ENCODE results near the gene FAM184A.

FAM184A gene

DNA sequence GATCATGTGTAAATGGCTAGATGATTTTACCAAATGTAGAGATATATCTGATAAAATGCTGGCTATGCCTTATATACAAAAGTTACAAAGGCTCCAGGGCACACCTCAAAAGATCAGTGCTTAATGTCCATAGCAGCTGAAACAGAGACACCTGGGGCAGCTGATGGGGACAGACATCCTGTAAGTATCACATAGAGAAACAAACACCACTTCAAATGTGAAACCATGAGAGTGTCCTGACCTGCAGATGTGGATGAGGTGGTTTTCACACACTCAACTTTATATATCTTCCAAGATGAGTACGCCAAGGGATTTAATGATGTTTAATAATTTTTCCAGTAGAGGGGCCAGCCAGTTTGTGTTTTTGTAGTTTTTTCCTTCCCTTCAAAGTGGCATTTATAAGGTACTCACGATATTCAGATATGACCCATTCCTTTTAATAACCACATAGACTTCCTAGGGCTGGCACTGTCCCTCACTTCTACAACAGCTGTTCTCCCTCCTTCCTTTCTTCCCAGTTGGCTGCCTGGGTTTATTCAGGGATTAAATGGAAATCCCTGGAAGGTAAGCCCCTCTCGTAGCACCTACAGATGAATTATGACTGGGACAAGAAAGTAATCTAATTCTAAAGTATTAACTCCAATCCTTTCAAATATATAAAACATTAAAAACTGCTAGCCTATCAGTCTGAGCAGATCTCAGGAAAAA, 93.2 kb downstream of the FAM184A start:
- in situ Hi-C loops (cut with MboI; ENCODE audit: low pct_unique_long_range_greater_than_20kb, low sequenced_read_pairs): no loop called here
- DNase-seq: no peak

DNA sequence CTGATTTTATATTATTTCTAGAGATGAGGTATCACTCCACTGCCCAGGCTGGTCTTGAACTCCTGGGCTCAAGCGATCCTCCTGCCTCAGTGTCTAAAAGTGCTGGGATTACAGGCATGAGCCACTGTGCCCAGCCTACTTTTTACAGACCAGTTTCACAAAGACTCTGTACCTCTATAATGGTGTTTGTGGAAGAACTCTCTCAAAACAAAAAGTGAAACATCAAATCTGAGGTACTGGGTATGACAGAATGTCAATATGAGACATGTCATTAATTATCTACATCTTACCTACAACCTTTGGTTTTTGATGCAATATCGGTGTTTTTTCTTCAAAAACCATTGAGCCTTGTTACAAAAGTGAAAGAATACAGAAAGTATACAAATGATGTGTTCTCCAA, 94.1 kb downstream of the FAM184A start:
- DNase-seq: no peak
- in situ Hi-C loops (cut with MboI; ENCODE audit: low pct_unique_long_range_greater_than_20kb, low sequenced_read_pairs): no loop called here

DNA sequence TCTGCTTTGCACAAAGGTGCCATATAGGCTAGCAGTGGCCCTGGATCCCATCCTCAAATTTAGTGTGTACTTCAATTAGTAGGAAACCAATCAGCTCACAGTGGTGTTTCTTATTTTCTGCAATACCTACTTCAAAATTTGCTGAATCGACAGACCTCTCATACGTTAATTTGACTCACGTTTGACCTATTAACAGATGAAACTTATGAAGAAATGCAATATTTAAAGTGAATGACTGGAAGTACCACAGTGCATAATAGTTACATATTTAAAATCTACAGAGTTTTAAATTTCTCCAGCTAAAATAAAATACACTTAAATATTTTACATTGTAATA, 95.9 kb downstream of the FAM184A start:
- in situ Hi-C loops (cut with MboI; ENCODE audit: low pct_unique_long_range_greater_than_20kb, low sequenced_read_pairs): no loop called here
- DNase-seq: no peak

DNA sequence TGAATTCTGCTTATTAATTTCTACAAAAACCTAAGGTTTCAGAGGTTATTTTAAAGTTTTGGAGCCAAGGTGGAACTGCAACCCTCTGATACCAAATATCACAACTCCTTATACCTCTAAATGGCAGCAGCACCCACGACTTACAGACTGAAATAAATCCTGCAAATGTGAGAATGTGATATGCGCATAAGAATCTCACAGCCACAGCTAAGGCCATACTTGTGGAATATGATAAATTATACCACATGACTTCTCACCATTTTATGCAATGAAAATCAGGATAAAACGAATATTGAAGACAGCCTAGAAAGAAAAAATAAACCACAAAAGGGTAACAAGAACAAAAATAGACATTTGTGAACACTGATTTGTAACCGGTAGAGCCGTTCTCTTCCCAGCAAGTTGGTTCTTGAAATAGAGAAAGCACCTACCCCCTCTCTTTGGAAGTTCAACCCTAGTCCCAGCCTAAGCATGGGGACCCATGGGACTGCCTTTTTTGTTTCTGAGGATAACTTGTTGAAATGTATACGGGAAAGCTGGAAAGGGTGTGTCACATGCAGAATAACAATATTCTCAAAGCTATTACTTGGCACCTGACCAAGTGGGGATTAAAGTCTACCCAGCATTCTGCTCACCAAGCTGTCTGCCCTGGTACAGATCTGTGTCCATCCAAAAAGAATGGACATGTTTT, 96.4 kb downstream of the FAM184A start:
- in situ Hi-C loops (cut with MboI; ENCODE audit: low pct_unique_long_range_greater_than_20kb, low sequenced_read_pairs): no loop called here
- no peak for DNase-seq

DNA sequence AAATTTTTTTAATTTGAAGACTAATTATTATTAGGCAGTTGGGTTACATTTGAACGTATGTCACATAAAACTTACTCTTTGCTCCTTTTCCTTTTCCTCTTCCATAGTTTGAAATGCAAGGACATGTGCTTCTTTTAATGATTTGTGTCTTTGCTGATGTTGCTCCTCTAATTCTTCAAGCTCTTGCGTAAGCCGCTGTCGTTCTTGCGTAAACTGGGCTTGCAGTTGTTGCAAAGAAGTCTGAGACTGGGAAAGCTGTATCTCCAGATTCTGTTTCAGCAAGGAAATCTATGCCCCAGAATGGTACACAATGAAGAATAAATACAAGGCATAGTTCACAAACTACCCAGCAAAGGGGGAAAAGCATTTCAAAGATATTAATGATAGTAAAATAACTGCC, 98.4 kb downstream of the FAM184A start:
- peak; percentile 9 for DNase-seq
- in situ Hi-C loops (cut with MboI; ENCODE audit: low pct_unique_long_range_greater_than_20kb, low sequenced_read_pairs): no loop called here

DNA sequence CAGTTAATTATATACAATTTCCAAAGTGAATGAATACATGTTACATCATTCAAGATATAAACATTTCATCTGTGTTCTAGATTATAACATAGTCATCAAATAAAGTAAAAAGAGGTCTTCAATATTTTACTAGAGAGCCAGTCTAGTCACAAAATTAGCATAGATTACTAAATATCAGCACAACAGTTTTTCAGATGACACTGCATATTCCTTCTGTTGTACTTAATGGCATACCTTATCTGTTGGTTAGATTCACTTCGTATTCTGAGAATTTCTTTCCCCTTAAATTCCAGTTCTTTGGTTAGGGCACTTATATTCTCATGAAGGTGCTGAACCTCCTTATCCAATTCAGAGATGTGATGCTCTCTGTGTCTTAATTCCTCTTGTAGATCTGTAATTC, 103.7 kb downstream of the FAM184A start:
- in situ Hi-C loops (cut with MboI; ENCODE audit: low pct_unique_long_range_greater_than_20kb, low sequenced_read_pairs): no loop called here
- DNase-seq: no peak

DNA sequence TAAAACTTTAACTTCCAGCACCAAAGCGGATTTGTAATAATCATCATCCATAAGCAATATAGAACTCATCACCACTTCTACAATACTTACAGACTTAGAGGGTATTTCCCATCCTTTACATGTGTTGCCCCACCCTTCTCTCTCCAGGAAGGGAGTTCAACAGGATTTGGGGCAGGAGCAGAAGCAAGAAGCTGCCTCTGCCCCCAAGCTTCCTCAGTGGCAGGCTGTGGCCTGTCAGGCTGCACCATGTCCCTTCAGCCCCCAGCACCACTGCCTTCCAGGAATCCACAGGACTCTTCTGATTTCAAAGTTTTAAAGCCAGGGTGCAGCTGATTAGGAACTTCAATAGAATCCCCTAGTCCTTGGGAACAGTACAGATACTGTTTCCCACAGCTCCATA, 106.8 kb downstream of the FAM184A start:
- in situ Hi-C loops (cut with MboI; ENCODE audit: low pct_unique_long_range_greater_than_20kb, low sequenced_read_pairs): no loop called here
- no peak for DNase-seq

DNA sequence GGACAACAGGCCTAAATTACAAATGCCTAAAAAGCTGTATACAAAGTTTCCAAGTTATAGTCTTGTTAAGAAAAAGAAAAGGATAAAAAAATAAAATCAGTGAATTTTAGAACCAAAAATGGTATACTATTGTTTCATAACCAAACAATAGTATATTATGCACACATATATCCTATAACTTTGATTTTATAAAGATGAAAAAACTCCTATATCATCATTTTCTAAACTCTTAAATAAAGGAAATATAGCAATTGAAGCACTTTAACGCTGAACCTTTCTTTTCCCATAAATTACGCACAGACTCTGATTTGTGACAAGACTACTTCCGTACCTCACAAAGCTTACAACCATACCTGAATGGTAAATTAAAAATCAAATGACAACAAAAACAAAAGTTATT, 107.6 kb downstream of the FAM184A start:
- in situ Hi-C loops (cut with MboI; ENCODE audit: low pct_unique_long_range_greater_than_20kb, low sequenced_read_pairs): no loop called here
- DNase-seq: no peak

DNA sequence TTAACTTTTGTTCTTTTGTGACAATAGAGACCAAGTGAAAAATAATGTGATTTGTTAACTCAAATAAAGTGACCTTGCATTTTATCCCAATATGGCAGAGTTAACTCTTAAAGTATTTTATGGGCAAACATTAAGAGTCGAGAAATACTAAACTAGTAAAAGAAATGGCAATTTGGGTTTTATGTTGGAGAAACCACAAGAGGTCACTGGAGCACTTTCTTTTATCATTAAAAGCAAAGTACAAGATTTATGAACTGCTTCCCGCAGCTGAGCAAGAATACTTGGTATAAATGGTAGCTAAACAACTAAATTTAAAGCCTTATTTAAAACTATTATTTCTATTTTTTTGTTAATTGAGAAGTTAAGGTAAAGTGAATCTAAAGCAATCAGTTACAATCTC, 110.0 kb downstream of the FAM184A start:
- DNase-seq: peak; percentile 28
- in situ Hi-C loops (cut with MboI; ENCODE audit: low pct_unique_long_range_greater_than_20kb, low sequenced_read_pairs): no loop called here

DNA sequence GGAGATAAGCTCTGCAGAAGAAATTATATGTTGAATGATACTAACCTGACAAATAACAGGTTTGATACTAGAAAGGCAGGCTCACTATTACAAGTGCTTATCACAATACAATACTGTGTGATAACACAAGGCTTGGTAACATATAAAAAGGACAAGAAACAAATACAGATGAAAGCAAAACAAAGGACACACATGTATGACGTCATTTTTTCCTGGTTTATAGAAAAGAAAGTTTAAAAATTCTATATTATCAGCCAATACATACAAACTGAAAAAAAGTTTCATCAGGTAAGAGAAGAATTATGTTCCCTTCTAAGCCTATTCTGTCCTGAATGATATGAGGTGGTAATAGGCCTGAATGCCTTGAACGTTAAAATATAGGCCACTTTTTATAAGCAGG, 111.2 kb downstream of the FAM184A start:
- no peak for DNase-seq
- in situ Hi-C loops (cut with MboI; ENCODE audit: low pct_unique_long_range_greater_than_20kb, low sequenced_read_pairs): no loop called here

DNA sequence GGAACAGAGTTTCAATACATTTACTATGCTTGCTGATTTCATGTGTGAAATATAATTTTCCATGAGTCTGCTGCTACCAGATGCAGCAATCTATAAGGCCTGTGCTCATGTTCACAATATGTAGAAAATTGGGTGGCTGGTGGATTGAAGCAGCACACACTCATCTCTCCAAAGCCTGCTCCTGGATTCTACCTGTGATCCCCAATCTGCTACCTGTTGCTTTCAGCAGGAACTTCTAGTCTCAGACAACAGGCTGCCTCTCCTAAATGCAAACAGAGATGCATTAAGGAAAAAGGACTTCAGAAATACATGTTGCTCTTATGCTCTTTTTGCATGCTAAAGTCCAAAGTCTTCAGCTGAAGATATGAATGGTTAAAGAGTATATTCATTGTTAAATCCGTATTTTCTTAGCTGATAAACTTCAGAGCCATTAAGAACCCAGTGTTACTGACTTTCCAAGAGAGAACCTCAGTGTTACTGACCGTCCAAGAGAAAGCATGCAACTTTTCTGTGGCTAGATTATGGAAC, 112.6 kb downstream of the FAM184A start:
- in situ Hi-C loops (cut with MboI; ENCODE audit: low pct_unique_long_range_greater_than_20kb, low sequenced_read_pairs): no loop called here
- no peak for DNase-seq

DNA sequence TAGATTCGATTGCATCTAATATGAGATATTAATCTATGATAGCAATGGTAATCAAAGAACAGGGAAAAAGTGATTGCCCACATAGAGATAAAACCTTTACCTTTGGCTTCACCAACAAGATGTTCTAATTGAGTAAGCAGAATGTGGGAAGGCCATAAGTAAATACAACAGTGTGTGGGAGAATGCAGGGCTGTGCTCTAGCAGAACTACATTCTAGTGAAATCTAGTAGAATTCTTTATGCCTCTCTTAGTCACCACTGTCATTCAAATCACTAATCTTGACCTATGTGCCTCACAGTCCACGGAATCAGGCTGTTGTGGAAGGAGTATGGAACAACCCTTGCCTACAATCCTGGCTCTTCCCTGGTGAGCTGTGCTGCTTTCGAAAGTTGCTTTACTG, 113.1 kb downstream of the FAM184A start:
- in situ Hi-C loops (cut with MboI; ENCODE audit: low pct_unique_long_range_greater_than_20kb, low sequenced_read_pairs): no loop called here

DNA sequence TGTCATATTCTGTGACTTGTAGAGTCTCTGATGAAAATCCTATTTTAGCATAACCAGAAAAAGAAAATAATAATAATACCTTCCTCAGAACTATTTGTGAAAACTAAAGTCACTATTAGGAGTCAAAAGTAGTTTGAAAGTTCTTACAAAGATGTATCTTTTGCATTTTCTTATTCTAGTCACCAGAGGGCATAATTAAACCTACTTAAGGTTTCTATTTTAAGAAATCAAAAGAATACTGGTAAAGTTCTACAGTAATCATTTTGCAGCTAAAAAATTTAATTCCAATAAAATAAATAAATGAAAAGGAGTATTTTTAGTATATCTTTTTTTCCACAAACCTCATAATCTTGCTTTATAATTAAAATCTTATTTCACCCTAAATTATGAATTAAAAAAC, 115.5 kb downstream of the FAM184A start:
- in situ Hi-C loops (cut with MboI; ENCODE audit: low pct_unique_long_range_greater_than_20kb, low sequenced_read_pairs): no loop called here
- no peak for DNase-seq

More for the DNA sequence above, 113.1 kb downstream of the FAM184A start:
- no peak for DNase-seq

DNA sequence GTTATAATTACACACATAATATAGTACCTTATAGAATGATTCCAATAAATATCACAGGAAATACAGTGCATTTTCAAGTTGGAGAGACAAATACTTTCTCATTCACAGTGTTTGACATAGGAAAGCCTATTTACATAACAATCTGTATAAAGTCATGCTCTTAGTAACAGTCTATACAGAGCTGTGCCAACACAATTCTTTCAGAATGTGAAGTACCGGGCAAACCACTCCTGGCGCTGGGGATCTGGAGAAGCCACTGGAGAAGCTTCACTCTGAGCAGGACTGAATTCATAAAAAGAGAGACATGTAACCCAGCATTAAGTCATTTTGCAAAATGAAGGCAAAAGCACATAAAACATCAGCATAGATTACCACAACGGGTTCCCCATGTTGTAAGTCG, 118.6 kb downstream of the FAM184A start:
- in situ Hi-C loops (cut with MboI; ENCODE audit: low pct_unique_long_range_greater_than_20kb, low sequenced_read_pairs): no loop called here
- no peak for DNase-seq

DNA sequence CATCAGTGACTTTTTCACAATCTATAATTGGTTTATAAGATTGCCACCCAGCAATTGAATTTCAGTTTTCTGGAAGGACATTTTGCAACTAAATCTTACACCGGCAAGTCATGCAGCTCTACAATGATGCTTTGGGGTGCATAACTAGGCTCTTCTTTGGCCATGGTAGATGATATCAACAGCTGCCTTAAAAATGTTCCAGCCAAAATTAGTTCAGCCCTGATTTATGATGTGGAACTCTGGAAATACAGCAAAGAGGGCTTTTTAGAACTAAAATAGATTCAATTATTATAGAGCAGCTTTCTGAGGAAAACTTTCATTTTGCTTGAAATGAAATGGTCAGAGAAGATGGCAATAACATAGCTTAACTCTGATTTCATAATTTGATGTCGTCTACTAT, 125.1 kb downstream of the FAM184A start:
- in situ Hi-C loops (cut with MboI; ENCODE audit: low pct_unique_long_range_greater_than_20kb, low sequenced_read_pairs): no loop called here
- no peak for DNase-seq

DNA sequence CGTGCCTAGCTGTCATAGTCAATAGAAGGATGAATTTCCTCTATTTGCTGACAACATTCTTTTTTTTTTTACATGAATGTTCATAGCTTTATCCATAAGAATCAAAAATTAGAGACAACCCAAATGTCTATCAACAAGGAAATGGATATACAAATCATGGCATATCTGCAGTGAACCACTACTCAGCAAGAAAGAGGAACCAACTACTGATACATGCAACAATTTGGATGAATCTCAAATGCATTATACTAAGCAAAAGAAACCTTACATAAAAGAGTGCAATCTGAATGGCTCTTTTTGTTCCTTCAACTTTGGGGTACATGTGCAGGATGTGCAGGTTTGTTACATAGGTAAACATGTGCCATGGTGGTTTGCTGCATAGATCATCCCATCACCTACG, 125.8 kb downstream of the FAM184A start:
- in situ Hi-C loops (cut with MboI; ENCODE audit: low pct_unique_long_range_greater_than_20kb, low sequenced_read_pairs): no loop called here
- DNase-seq: no peak

DNA sequence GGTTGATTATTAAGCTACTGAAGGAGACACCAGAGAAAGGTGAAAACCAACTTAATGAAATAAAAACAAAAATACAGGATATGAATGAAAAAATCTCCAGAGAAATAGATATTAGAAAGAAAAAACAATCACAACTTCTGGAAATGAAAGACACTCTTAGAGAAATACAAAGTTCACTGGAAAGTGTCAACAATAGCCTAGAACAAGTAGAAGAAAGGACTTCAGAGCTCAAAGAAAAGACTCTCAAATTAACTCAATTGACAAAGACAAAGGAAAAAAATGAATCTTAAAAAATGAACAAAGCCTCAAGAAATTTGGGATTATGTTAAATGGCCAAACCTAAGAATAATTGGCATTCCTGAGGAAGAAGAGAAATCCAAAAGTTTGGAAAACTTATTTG, 133.2 kb downstream of the FAM184A start:
- in situ Hi-C loops (cut with MboI; ENCODE audit: low pct_unique_long_range_greater_than_20kb, low sequenced_read_pairs): no loop called here
- no peak for DNase-seq

DNA sequence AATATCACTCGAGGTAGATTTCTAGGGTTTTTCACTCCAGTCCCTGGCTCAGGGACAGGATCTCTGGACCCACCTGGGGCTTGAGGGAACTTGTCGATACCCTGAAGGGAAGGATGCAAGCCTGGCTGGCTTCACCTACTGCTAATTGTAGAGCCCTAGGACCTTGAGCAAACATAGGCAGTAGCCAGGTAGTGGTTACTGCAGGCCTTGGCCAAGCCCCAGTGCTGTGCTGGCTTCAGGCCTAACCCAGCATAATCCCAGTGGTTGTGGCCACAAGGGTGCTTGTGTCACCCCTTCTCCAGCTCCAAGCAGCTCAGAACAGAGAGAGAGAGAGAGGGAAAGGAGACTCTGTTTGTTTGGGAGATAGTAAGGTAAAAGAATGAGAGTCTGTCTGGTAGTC, 137.7 kb downstream of the FAM184A start:
- in situ Hi-C loops (cut with MboI; ENCODE audit: low pct_unique_long_range_greater_than_20kb, low sequenced_read_pairs): no loop called here
- no peak for DNase-seq

DNA sequence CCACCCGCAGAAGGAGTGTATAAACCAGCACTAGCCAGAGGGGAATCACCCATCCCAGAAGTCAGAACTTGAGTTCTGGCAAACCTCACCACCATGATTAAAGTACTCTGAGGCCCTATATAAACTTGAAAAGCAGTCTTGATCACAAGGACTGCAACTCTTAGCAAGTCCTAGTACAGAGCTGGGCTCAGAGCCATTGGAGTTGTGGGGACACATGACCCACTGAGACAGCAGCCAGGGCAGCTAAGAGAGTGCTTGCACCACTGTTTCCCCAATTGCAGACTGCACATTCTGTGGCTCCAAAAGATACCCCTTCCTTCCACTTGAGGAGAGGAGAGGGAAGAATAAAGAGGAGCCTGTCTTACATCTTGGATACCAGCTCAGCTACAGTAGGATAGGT, 138.8 kb downstream of the FAM184A start:
- in situ Hi-C loops (cut with MboI; ENCODE audit: low pct_unique_long_range_greater_than_20kb, low sequenced_read_pairs): no loop called here
- DNase-seq: no peak

DNA sequence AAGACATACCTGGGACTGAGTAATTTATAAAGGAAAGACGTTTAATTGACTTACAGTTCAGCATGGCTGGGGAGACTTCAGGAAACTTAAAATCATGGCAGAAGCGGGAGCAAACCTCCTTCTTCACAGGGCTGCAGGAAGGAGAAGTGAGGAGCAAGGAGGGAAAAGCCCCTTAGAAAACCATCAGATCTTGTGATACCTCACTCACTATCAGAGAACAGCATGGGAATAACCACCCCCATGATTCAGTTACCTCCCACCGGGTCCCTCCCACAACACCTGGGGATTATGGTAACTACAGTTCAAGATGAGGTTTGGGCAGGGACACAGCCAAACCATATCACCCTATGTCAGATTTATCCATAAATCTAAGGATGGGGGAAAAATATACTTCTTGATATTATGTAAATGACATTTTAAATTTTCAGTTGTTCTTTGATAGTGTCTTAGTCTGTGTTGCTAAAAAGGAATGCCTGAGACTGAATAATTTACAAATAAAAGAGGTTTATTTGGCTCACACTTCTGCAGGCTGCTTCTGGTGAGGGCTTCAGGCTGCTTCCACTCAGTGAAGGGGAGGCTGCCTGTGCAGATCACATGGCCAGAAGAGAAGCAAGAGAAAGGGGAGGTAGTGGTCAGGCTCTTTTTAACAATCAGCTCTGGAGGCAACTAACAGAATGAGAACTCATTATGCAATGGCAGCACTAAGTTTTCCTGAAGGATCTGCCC, 142.3 kb downstream of the FAM184A start:
- in situ Hi-C loops (cut with MboI; ENCODE audit: low pct_unique_long_range_greater_than_20kb, low sequenced_read_pairs): no loop called here

More for the DNA sequence above, 142.3 kb downstream of the FAM184A start:
- no peak for DNase-seq

Data from KBM-7 (cell line).